Hepatocyte (in vitro differentiated cells): ENCODE measurements around the gene MRM1. TPM values are rescaled to one million over a fixed set of nuclear protein-coding genes. Genes with fewer than 3 reads are reported as not detected.
A peak's percentile ranks its signal among the peaks of the same experiment; 100 is the strongest.

ENCODE experiments used
- DNase-seq: peaks from one replicate; pipeline ENCODE4 v3.0.0-alpha.2; 2016; ENCODE audit warnings: low spot score
- H2AFZ ChIP-seq: fragments of 200-600 bp; sonication (generic); 2 replicates; pipeline ENCODE4 v1.6.0; 2016; ENCODE audit warnings: antibody characterized with exemption, mild to moderate bottlenecking
- H3K27ac ChIP-seq: fragments of 200-600 bp; sonication (generic); 2 replicates; pipeline ENCODE4 v1.5.1; 2016; ENCODE audit warnings: mild to moderate bottlenecking
- H3K27me3 ChIP-seq: fragments of 200-600 bp; sonication (generic); 2 replicates; pipeline ENCODE4 v1.6.1; 2016
- H3K36me3 ChIP-seq: fragments of 200-600 bp; sonication (generic); replicated peaks from 2 replicates; pipeline ENCODE4 v1.5.1; 2016; ENCODE audit warnings: low read depth; ENCODE audit not compliant: insufficient read depth
- H3K4me1 ChIP-seq: fragments of 200-600 bp; sonication (generic); 2 replicates; pipeline ENCODE4 v1.5.1; 2016; ENCODE audit warnings: mild to moderate bottlenecking, moderate library complexity; ENCODE audit not compliant: insufficient read depth
- H3K4me2 ChIP-seq: fragments of 200-600 bp; sonication (generic); 2 replicates; pipeline ENCODE4 v1.6.0; 2016
- H3K4me3 ChIP-seq: fragments of 200-600 bp; sonication (generic); 2 replicates; pipeline ENCODE4 v1.5.1; 2016; ENCODE audit warnings: mild to moderate bottlenecking
- H3K79me2 ChIP-seq: fragments of 200-600 bp; sonication (generic); 2 replicates; pipeline ENCODE4 v1.6.0; 2017; ENCODE audit warnings: mild to moderate bottlenecking
- H3K9me2 ChIP-seq: fragments of 200-600 bp; sonication (generic); replicated peaks from 2 replicates; pipeline ENCODE4 v1.6.0; 2017; ENCODE audit warnings: mild to moderate bottlenecking; ENCODE audit not compliant: insufficient read depth
- H3K9me3 ChIP-seq: fragments of 200-600 bp; sonication (generic); 2 replicates; pipeline ENCODE4 v1.5.1; 2016; ENCODE audit warnings: low read depth, mild to moderate bottlenecking
- H4K20me1 ChIP-seq: fragments of 200-600 bp; sonication (generic); 2 replicates; pipeline ENCODE4 v1.6.0; 2016; ENCODE audit warnings: mild to moderate bottlenecking; ENCODE audit not compliant: insufficient read depth, poor library complexity, severe bottlenecking
- CTCF ChIP-seq: fragments of 200-600 bp; sonication (generic); IDR thresholded peaks from 2 replicates; pipeline ENCODE4 v1.5.1; 2016; ENCODE audit warnings: antibody characterized with exemption, mild to moderate bottlenecking; ENCODE audit not compliant: poor library complexity
- EZH2 ChIP-seq: fragments of 200-600 bp; sonication (generic); IDR thresholded peaks from 2 replicates; pipeline ENCODE4 v1.6.1; 2016; ENCODE audit warnings: antibody characterized with exemption, mild to moderate bottlenecking, borderline replicate concordance
- EZH2phosphoT487 ChIP-seq: fragments of 200-600 bp; sonication (generic); IDR thresholded peaks from one replicate; pipeline ENCODE4 v1.6.1; 2018; ENCODE audit warnings: antibody characterized with exemption, mild to moderate bottlenecking, low read depth, moderate library complexity; ENCODE audit not compliant: unreplicated experiment, severe bottlenecking
- WGBS: methylation state at CpG from one replicate; pipeline ENCODE4 v1.1.6; 2016; ENCODE audit warnings: low lambda C conversion rate; ENCODE audit errors: missing lambda C conversion rate; 5-methylcytosine and 5-hydroxymethylcytosine counted together
- polyA plus RNA-seq: library from polyadenylated mRNA; unstranded; fragments of >200 nt; fragmentation: Nextera tagmentation; extraction: Ambion mirVana; gene quantifications from 2 replicates; pipeline ENCODE4 v1.2.1, GENCODE V29; 2016
- total RNA-seq: library from RNA; depleted of rRNA; stranded (reverse); fragments of >200 nt; gene quantifications from 2 replicates; pipeline ENCODE4 v1.2.3, GENCODE V29; 2014

MRM1 gene
- total and polyA plus RNA-seq, 2 experiments from 2014 or later, result 4.1 to 5.5 TPM

- Histone ChIP-seq H3K4me1 (no peaks in the 10 kb centered on the region), H2AFZ (no peak overlapping the region), H4K20me1 (no peaks in the 10 kb centered on the region), H3K4me3 (no peak overlapping the region), H3K36me3 (no peaks in the 10 kb centered on the region), H3K27me3 (peaks cover 11% of the 10 kb centered on the region), H3K4me2 (no peak overlapping the region), H3K79me2 (no peaks in the 10 kb centered on the region), H3K9me2 (no peaks in the 10 kb centered on the region), H3K27ac (no peak overlapping the region), H3K9me3 (no peaks in the 10 kb centered on the region)
- 75% methylated on average over 12 of the region's 12 CpGs for WGBS
- TF ChIP-seq EZH2 (no peak), EZH2phosphoT487 (no peak), CTCF (no peak)
- DNase-seq, result no peak
Measured at GRCh38 chr17:36627101-36627500, 25.7 kb downstream of the MRM1 start.

DNA sequence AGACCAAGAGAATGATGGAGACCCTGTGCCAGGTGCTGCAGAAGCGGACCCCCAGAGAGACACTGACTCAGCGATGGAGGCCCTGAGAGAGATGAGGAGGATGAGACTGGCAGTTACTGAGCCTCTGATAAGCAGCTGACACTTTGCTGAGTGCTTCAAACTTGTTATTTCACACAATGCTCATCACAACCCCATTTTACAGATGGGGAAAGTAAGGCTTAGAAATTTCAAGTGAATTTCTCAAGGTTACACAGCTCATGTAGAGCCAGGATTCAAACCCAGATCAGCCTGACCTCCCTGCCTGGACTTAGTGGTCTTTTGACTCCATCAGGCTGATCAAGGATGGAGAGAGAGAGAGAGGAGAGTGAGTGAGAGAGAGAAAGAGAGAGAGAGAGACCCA is 27.2 kb downstream of the MRM1 start:
- H3K27me3 ChIP-seq, result peaks cover 25% of the 10 kb centered on the region
- H3K27ac ChIP-seq, result no peak overlapping the region
- TF ChIP-seq EZH2phosphoT487, result no peak
- no peak for TF ChIP-seq CTCF
- no peak for TF ChIP-seq EZH2
- no peaks in the 10 kb centered on the region for H3K9me3 ChIP-seq
- no peak overlapping the region for H2AFZ ChIP-seq
- no peaks in the 10 kb centered on the region for H3K9me2 ChIP-seq
- no peak for DNase-seq
- no peaks in the 10 kb centered on the region for H4K20me1 ChIP-seq
- no peak overlapping the region for H3K4me2 ChIP-seq
- H3K4me3 ChIP-seq, result no peak overlapping the region
- WGBS, result 98% methylated on average over 2 of the region's 2 CpGs
- H3K4me1 ChIP-seq, result peaks cover 1% of the 10 kb centered on the region
- no peaks in the 10 kb centered on the region for H3K79me2 ChIP-seq
- no peaks in the 10 kb centered on the region for H3K36me3 ChIP-seq

GRCh38 chr17:36629252-36629847 is 28.0 kb downstream of the MRM1 start:
- WGBS, result 25% methylated on average over 13 of the region's 14 CpGs
- Histone ChIP-seq H3K36me3 (no peaks in the 10 kb centered on the region), H2AFZ (no peak overlapping the region), H3K9me2 (no peaks in the 10 kb centered on the region), H3K4me3 (no peak overlapping the region), H3K4me1 (peaks cover 5% of the 10 kb centered on the region), H3K4me2 (no peak overlapping the region), H3K79me2 (no peaks in the 10 kb centered on the region), H3K9me3 (no peaks in the 10 kb centered on the region), H4K20me1 (no peaks in the 10 kb centered on the region), H3K27me3 (peaks cover 33% of the 10 kb centered on the region), H3K27ac (no peak overlapping the region)
- no peak for TF ChIP-seq EZH2phosphoT487
- TF ChIP-seq CTCF, result peak; percentile 97
- peak; percentile 85 for DNase-seq
